Stimulated activated CD4-positive, alpha-beta T cell treated with anti-CD3 and anti-CD28 coated beads, Interleukin-4, amount 100 ng/mL, for 48 hours (primary cell): ENCODE data around the gene IARS1.
A peak's percentile ranks its signal among the peaks of the same experiment; 100 is the strongest.

Experiments
- DNase-seq, 2 donors: peaks; one replicate each; pipeline ENCODE4 v3.0.0-alpha.2; 2020; ENCODE audit warnings: low read depth in 2 of 2

Gene IARS1

GRCh38 chr9:92295240-92295790, 1.8 kb upstream of the IARS1 start:
- no peak for DNase-seq

- peak in 1 of 2 donors; percentile 14 for DNase-seq
Measured at GRCh38 chr9:92294297-92294676, 790 bp upstream of the IARS1 start.

DNA sequence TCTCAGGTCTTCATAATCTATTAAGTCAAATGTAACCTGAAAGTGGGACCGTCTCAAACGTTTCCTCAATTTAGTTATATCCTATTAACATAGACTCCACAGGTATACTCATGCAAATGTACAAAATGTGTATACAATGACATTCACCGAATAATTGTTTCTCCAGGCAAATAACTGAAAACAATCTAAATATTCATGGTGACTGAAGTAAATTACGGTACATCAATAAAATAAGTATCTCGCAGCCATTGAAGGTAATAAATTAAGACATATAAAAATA, 482 bp downstream of the IARS1 start:
- DNase-seq: no peak

DNA sequence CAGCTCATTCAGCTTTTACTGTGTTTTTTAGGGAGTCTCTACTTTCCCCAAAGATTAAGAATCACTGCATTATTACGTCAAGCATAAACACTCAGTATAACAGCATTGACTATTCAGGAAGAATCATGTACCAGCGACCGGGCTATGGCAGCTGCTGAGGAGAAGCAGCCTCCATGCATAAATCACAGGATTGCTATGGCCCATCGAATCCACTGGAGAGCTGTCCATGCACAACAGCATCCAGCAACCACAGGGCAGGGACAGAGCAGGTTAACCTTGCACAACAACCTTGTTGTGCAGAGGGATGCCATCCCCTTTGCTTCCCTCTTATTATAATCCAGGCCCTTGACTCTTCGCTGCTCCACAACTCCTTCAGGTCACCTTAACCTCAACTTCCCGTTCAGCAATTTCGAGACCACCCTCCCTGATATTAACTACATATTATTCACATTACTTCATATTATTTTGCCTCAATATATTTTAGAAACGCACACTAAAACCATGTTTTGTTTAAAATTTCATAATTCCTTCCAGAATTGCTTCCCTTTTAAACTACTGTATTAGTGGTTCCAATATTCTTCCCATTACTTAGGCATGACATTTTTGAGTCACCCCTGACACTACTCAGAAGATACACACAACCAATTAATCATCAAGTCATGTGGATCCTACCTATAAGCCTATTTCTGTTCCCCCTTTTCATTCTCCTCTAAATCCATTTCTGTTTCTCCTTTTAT, 991 bp downstream of the IARS1 start:
- no peak for DNase-seq

DNA sequence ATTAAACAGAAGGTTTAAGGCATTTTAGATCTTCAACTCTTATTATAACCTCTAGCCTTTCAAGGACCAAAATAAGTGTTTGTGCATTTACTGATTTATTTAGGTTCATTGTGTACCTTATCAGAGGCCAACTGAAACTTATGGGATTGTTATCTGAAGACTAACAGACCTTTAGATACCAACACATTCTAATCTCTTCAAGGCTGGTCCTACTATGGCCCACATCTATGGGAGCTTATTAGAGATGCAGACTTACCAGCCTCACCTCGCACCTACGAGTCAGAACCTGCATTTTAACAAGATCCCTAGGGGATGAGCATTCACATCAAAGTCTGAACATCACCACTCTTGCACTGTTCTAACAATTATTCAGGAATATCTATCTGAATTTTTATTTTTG, 1.9 kb downstream of the IARS1 start:
- no peak for DNase-seq

DNA sequence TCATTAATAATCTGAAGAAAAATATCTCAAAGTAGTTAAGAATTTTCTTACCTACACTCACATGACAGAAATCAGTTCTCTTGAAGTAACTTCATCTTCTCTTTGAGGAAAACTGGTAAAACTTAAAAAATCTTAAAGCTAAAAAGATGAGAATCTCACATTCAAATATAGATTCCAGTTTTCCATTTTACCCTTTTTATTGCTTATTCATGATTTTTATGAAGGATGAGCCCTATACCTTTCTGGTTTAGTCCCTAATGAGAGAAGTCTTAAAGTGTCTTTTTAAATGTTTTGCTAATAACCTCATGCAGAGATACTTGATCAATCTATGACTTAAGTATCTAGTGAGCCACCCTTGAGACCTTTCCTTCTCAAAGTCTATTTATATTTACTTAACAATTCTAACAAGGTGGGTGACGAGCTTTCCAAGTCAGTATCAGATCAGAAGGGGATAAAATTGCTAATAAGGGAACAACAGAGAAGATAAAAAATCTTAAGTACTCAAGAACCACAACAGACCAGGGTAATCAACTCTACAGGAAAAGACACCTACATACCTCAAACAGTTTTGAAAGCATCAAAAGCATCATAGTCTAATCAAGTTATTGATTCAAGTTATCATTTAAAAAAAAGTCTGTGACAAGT, 2.6 kb downstream of the IARS1 start:
- DNase-seq: no peak

GRCh38 chr9:92289708-92290390, 3.6 kb downstream of the IARS1 start:
- no peak for DNase-seq

DNA sequence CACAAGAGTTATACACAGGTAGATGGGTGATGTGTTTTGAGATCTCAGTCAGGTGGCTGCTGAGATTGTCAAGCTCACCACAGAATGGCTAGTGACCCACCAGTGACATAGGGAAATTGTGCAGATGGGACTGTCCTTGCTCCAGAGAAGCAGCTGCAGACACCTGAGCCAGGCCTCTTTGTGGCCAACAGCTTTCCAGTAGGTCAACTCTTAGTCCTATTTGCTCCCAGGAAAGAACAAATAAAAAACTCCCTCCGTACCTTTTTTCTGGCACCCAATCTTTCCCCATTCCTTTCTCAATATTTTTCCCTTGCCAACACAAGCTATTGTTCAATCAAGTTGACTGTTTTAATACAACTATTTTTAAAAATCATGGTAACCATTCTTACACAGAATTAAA, 14.2 kb downstream of the IARS1 start:
- DNase-seq: no peak

GRCh38 chr9:92278110-92278509, 15.4 kb downstream of the IARS1 start:
- no peak for DNase-seq

GRCh38 chr9:92276331-92277032, 17.0 kb downstream of the IARS1 start:
- no peak for DNase-seq

- no peak for DNase-seq
Measured at GRCh38 chr9:92275541-92275940, 18.0 kb downstream of the IARS1 start.

- DNase-seq: no peak
Measured at GRCh38 chr9:92270511-92270910, 23.0 kb downstream of the IARS1 start.

DNA sequence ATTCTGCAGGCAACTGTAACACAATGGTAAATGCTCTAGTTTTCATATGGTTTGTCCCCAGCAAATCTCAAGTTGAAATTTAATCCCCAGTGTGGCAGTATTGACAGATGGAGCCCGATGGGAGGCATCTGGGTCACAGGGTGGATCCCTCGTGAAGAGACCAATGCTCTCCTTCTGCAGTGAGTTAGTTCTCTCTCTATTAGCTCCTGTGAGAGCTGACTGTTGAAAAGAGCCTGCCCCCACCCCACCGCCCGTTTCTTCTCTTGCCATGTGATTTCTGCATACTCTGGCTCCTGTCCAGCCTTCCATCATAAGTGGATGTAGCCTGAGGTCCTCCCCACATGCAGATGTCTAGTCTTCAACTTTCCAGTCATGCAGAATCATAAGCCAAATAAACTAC, 27.0 kb downstream of the IARS1 start:
- DNase-seq: no peak

DNA sequence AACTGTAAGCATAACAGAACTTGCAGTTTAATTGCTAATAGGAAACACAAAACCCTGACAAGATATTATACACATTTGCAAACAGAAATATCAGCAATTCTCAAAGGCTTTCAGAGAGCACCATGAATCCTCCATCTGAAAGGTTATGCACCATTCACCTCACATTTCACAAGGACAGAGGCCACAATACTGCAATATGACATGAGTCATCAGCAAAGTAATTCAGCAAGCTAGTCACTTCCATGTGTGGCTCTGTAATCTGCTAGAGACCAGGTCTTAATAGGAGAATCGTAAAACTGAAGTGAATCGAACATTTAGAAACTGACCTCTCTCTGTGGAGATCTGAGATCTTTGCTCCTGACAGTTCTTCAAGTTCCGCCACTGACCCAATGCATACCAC, 28.3 kb downstream of the IARS1 start:
- no peak for DNase-seq

DNA sequence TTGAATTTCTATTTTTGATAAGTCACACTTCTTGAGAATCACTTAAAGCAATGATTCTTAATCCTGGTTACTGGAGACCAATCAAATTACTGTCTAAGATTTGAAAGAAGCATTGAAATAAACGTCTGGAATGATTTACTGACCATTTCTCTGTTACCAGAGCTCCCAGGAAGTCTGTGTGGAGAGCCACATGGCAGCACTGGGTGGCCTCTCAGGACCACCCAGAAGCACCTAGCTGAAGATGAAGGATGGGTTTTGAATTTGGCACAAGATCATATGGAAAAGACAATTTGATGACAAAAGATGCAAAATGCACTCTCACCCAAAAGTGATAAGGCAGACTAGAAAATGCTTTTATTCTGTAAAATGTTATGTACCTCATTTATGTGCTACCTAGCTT, 30.4 kb downstream of the IARS1 start:
- no peak for DNase-seq

- DNase-seq: no peak
Measured at GRCh38 chr9:92257327-92257726, 36.2 kb downstream of the IARS1 start.

GRCh38 chr9:92254381-92255337, 38.8 kb downstream of the IARS1 start:
- DNase-seq: no peak

GRCh38 chr9:92253656-92254055, 39.8 kb downstream of the IARS1 start:
- no peak for DNase-seq

DNA sequence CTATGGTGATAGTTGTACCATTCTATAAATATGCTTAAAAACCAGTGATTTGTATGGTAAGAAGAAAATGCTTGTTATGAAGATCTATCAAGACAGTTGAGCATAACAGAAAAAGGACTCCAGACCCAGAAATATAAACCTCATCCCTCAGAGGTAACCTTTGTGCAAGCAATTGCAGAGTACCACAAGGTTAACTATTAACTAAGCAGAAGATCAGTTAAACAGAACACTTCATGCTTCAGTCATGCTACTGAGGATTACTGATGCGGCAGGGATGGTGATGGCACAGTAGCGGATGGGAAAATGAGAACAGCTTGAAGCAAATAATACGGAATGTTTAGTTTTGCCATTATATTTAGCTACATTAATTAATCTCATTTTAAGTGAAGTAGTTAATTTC, 45.5 kb downstream of the IARS1 start:
- DNase-seq: no peak

GRCh38 chr9:92247296-92247695, 46.2 kb downstream of the IARS1 start:
- no peak for DNase-seq
